Common myeloid progenitor, CD34-positive (primary cell): ENCODE data around the gene KCNIP4.

ENCODE experiments used
- CTCF ChIA-PET: fragments of 350-600 bp; sonication (Branson Sonifier 250); formaldehyde crosslinking; loops from one replicate; lab custom pipeline; 2021; ENCODE audit warnings: antibody characterized with exemption; lab: Charles Lee
- POLR2A ChIA-PET: fragments of 350-600 bp; sonication (Branson Sonifier 250); formaldehyde crosslinking; loops from one replicate; lab custom pipeline; 2021; ENCODE audit warnings: antibody characterized with exemption; lab: Charles Lee
- DNase-seq, 3 donors: peaks; one replicate each; pipeline versions ENCODE4 v3.0.0 to v3.0.0-alpha.2; 2013
- H3K27ac ChIP-seq, 2 experiments: 1 replicate in 1 of 2; 2 replicates in 1 of 2; pipeline ENCODE4 v1.7.0; 2013; ENCODE audit warnings: inconsistent platforms in 2 of 2, low read length in 2 of 2, mild to moderate bottlenecking in 2 of 2, low read depth in 1 of 2, moderate library complexity in 1 of 2; ENCODE audit not compliant: severe bottlenecking in 2 of 2, insufficient read depth in 1 of 2, poor library complexity in 1 of 2
- H3K27me3 ChIP-seq, 5 experiments: replicated peaks in 2 of 5; 1 replicate in 3 of 5; 2 replicates in 2 of 5; pipeline versions ENCODE4 v1.6.1 to v1.7.0; 2013; ENCODE audit warnings: low read length in 4 of 5, mild to moderate bottlenecking in 2 of 5, moderate library complexity in 2 of 5, inconsistent platforms in 1 of 5; ENCODE audit not compliant: insufficient read depth in 5 of 5, control insufficient read depth in 4 of 5
- H3K36me3 ChIP-seq, 4 experiments: 1 replicate in 2 of 4; 2 replicates in 2 of 4; pipeline versions ENCODE4 v1.6.1 to v1.7.0; 2013; ENCODE audit warnings: low read length in 3 of 4, control low read depth in 1 of 4, mild to moderate bottlenecking in 1 of 4; ENCODE audit not compliant: control insufficient read depth in 4 of 4, insufficient read depth in 4 of 4
- H3K4me1 ChIP-seq, 4 experiments: 1 replicate in 3 of 4; 2 replicates in 1 of 4; pipeline versions ENCODE4 v1.6.1 to v1.7.1; 2013; ENCODE audit warnings: low read length in 3 of 4, mild to moderate bottlenecking in 3 of 4, control low read depth in 1 of 4, inconsistent platforms in 1 of 4, moderate library complexity in 1 of 4; ENCODE audit not compliant: control insufficient read depth in 4 of 4, insufficient read depth in 4 of 4; ENCODE audit errors: control extremely low read depth in 1 of 4
- H3K4me3 ChIP-seq, 7 experiments: 1 replicate in 4 of 7; 2 replicates in 3 of 7; pipeline versions ENCODE4 v1.5.1 to v1.7.0; 2013; ENCODE audit warnings: mild to moderate bottlenecking in 7 of 7, low read length in 6 of 7, moderate library complexity in 6 of 7, inconsistent platforms in 2 of 7, low read depth in 2 of 7, control low read depth in 1 of 7; ENCODE audit not compliant: insufficient read depth in 4 of 7, control insufficient read depth in 1 of 7; ENCODE audit errors: extremely low read depth in 1 of 7
- H3K9me3 ChIP-seq, 5 experiments: 1 replicate in 4 of 5; 2 replicates in 1 of 5; pipeline versions ENCODE4 v1.6.1 to v1.7.1; 2013; ENCODE audit warnings: low read length in 4 of 5, mild to moderate bottlenecking in 2 of 5, inconsistent platforms in 1 of 5, low read depth in 1 of 5, moderate library complexity in 1 of 5; ENCODE audit not compliant: control insufficient read depth in 4 of 5, insufficient read depth in 2 of 5; ENCODE audit errors: control extremely low read depth in 1 of 5
- whole genome bisulfite sequencing: methylation state at CpG from one replicate; pipeline ENCODE4 v1.1.5; 2013; ENCODE audit not compliant: insufficient coverage; 5-methylcytosine and 5-hydroxymethylcytosine counted together

KCNIP4 gene

GRCh38 chr4:21735866-21736265 lies 212.7 kb downstream of the KCNIP4 start:
- no peak overlapping the region for H3K27ac ChIP-seq
- no peaks in the 10 kb centered on the region for H3K4me1 ChIP-seq
- 73% methylated on average over 2 of the region's 2 CpGs for WGBS
- DNase-seq = no peak
- no peaks in the 10 kb centered on the region for H3K9me3 ChIP-seq
- peaks cover 0 to 3% (median 0%) of the 10 kb centered on the region in 5 experiments for H3K27me3 ChIP-seq
- no peaks in the 10 kb centered on the region for H3K36me3 ChIP-seq
- POLR2A ChIA-PET = no interaction called here
- CTCF ChIA-PET = no interaction called here
- no peak overlapping the region for H3K4me3 ChIP-seq

GRCh38 chr4:21733894-21734630 lies 214.5 kb downstream of the KCNIP4 start:
- no CpG with 5 or more reads among the region's 3 CpGs for WGBS
- Histone ChIP-seq H3K27ac (no peak overlapping the region), H3K4me1 (no peaks in the 10 kb centered on the region), H3K9me3 (no peaks in the 10 kb centered on the region), H3K27me3 (peaks cover 0 to 3% (median 0%) of the 10 kb centered on the region in 5 experiments), H3K36me3 (no peaks in the 10 kb centered on the region), H3K4me3 (no peak overlapping the region)
- DNase-seq = no peak
- ChIA-PET CTCF (interaction anchor here (1.7 kb wide), 1 partner anchor 33 kb away, joined by 4 read pairs; no protein-coding TSS in a partner anchor), POLR2A (no interaction called here)

GRCh38 chr4:21728304-21728703 lies 220.3 kb downstream of the KCNIP4 start:
- no peak overlapping the region for H3K4me3 ChIP-seq
- no peaks in the 10 kb centered on the region for H3K36me3 ChIP-seq
- H3K27me3 ChIP-seq = no peaks in the 10 kb centered on the region
- CTCF ChIA-PET = no interaction called here
- WGBS = 100% methylated on average over 2 of the region's 2 CpGs
- POLR2A ChIA-PET = no interaction called here
- no peak for DNase-seq
- no peaks in the 10 kb centered on the region for H3K9me3 ChIP-seq
- no peaks in the 10 kb centered on the region for H3K4me1 ChIP-seq
- H3K27ac ChIP-seq = no peak overlapping the region

GRCh38 chr4:21726255-21726815 lies 222.2 kb downstream of the KCNIP4 start:
- Histone ChIP-seq H3K36me3 (no peaks in the 10 kb centered on the region), H3K27me3 (no peaks in the 10 kb centered on the region), H3K4me3 (no peak overlapping the region), H3K4me1 (no peaks in the 10 kb centered on the region), H3K27ac (no peak overlapping the region), H3K9me3 (no peaks in the 10 kb centered on the region)
- CTCF ChIA-PET = no interaction called here
- 68% methylated on average over 4 of the region's 5 CpGs for WGBS
- no peak for DNase-seq
- POLR2A ChIA-PET = no interaction called here

- Histone ChIP-seq H3K36me3 (no peaks in the 10 kb centered on the region), H3K4me1 (no peaks in the 10 kb centered on the region), H3K27me3 (no peaks in the 10 kb centered on the region), H3K4me3 (no peak overlapping the region), H3K27ac (no peak overlapping the region), H3K9me3 (no peaks in the 10 kb centered on the region)
- CTCF ChIA-PET = no interaction called here
- POLR2A ChIA-PET = no interaction called here
- WGBS = 83% methylated on average over 1 of the region's 6 CpGs
- DNase-seq = no peak
Measured at GRCh38 chr4:21722157-21722839, 226.3 kb downstream of the KCNIP4 start.

GRCh38 chr4:21716531-21716930 lies 232.0 kb downstream of the KCNIP4 start:
- Histone ChIP-seq H3K4me3 (no peak overlapping the region), H3K27me3 (no peaks in the 10 kb centered on the region), H3K36me3 (no peaks in the 10 kb centered on the region), H3K9me3 (no peaks in the 10 kb centered on the region), H3K27ac (no peak overlapping the region), H3K4me1 (no peaks in the 10 kb centered on the region)
- DNase-seq = no peak
- ChIA-PET CTCF (no interaction called here), POLR2A (no interaction called here)
- WGBS = 96% methylated on average over 4 of the region's 6 CpGs

GRCh38 chr4:21710179-21710835 lies 238.3 kb downstream of the KCNIP4 start:
- no peaks in the 10 kb centered on the region for H3K9me3 ChIP-seq
- DNase-seq = no peak
- WGBS = 82% methylated on average over 6 of the region's 6 CpGs

More at GRCh38 chr4:21710179-21710835, 238.3 kb downstream of the KCNIP4 start:
- H3K27me3 ChIP-seq = no peaks in the 10 kb centered on the region
- ChIA-PET POLR2A (no interaction called here), CTCF (no interaction called here)
- H3K4me1 ChIP-seq = no peaks in the 10 kb centered on the region
- no peaks in the 10 kb centered on the region for H3K36me3 ChIP-seq
- H3K27ac ChIP-seq = no peak overlapping the region
- no peak overlapping the region for H3K4me3 ChIP-seq
